Measurements from ENCODE around the gene TGFBR3.

DNA sequence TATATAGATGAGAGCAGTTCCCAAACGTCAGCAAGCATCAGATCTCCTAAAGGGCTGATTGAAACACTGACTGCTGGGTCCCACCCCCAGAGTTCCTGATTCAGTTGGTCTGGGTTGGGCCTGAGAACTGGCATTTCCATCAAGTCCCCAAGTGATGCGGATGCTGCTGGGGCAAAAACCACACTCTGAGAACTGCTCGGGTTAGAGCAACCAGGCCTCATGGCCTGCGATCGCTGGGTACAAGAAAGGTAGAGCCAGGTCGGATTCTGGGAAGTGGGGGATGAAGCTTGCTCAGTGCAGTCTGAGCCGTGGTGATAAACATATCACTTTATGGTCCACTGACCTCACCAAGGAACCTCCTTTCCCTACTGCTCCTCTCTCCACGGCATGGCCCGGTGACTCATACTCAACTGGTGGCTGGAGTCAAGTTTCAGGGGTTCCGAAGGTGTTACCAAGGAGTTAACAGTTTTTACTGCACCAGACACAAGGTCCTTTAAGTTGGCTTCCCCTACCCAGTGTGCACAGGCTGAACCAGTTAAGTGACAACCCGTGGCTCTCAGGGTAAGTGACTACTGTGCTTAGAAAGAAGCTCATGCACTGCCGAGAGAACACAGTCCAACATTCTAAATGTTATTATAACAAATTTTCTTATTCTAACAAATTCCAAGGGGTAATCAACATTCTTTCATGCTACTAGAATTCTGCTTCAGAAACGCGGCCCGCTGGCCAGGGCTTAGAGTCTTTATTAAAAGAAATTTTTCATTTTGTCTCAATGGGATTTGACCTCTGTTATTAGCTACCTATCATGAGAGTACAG, 153.5 kb downstream of the TGFBR3 start:
- TF ChIP-seq CTCF (conservative IDR thresholded peaks at IDR 0.05 in 1 of 2, IDR thresholded peaks at IDR 0.05 in 1 of 2; ENCODE audit: extremely low read depth in 1 of 2, insufficient read depth in 1 of 2, low read depth in 1 of 2, low read length in 2 of 2) (no peak), EZH2 (IDR thresholded peaks at IDR 0.05; ENCODE audit: borderline replicate concordance, low read length) (no peak)

All from mammary epithelial cell (primary cell).